SKM-1 (cell line): ENCODE results near the gene FDXR.

Experiments used
- DNase-seq: peaks from one replicate; lab custom pipeline; 2025; ENCODE audit not compliant: unreplicated experiment; lab: John Stamatoyannopoulos, UW

FDXR gene

GRCh38 chr17:74815550-74816370 is 57.0 kb downstream of the FDXR start:
- no peak for DNase-seq

- DNase-seq, result no peak
Observed at GRCh38 chr17:74815067-74815466, 57.7 kb downstream of the FDXR start.

GRCh38 chr17:74814453-74814852 is 58.3 kb downstream of the FDXR start:
- no peak for DNase-seq
